Activated CD8-positive, alpha-beta memory T cell treated with anti-CD3 and anti-CD28 coated beads for 1 hour (primary cell): ENCODE results near the gene DMXL2.
"Not testable (repeated sequence)": the region's sequence is repeated elsewhere in the genome, so short reads cannot be mapped to it uniquely, and the experiment has no call there.

Experiments
- DNase-seq, 2 donors: peaks; one replicate each; pipeline ENCODE4 v3.0.0-alpha.2; 2020; ENCODE audit warnings: low read depth in 1 of 2; ENCODE audit errors: extremely low read depth in 1 of 2

DMXL2 gene

GRCh38 chr15:51424780-51425179 lies 197.8 kb downstream of the DMXL2 start:
- no peak for DNase-seq

- not testable (repeated sequence) for DNase-seq
Observed at GRCh38 chr15:51423040-51423439, 199.5 kb downstream of the DMXL2 start.

GRCh38 chr15:51416129-51416528 lies 206.4 kb downstream of the DMXL2 start:
- DNase-seq, result no peak

- no peak for DNase-seq
Observed at GRCh38 chr15:51414256-51414860, 208.2 kb downstream of the DMXL2 start.

DNA sequence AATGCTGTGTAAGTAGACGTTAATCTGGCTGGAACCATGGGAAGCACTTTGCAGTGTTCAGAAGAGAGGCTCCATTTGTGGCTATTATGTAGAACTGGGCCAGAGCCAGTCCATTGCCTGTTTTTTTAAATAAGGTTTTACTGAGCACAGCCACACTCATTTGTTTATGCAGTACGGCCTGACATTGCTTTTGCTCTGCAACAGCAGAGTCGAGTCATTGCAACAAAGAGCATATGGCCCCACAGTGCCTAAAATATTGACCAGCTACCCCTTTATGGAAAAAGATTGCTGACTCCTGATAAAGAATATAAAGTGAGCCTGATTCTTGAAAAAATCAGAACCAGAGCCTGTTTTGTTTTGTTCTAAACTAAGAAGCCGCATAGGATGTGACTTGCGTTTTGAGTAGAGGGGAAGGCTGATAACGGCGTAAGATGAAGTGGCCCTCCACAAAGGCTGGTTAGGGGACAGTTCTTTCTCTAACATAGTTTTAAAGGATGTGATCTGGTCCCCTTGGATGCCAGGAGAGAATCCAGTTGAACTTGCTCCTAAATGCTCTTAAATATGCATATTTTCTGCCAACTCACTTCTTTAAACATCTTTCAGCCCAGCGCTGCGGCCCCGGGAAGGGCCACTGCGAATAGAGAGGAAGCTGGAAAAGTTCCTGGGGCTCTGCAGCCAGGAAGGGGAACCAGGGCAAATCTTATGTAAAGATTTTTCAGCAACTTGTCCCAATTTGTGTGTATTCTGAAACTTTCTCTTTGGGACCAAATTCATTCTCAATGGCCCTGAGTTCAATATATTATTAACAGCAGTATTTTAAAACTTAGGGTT lies 216.7 kb downstream of the DMXL2 start:
- no peak for DNase-seq

DNA sequence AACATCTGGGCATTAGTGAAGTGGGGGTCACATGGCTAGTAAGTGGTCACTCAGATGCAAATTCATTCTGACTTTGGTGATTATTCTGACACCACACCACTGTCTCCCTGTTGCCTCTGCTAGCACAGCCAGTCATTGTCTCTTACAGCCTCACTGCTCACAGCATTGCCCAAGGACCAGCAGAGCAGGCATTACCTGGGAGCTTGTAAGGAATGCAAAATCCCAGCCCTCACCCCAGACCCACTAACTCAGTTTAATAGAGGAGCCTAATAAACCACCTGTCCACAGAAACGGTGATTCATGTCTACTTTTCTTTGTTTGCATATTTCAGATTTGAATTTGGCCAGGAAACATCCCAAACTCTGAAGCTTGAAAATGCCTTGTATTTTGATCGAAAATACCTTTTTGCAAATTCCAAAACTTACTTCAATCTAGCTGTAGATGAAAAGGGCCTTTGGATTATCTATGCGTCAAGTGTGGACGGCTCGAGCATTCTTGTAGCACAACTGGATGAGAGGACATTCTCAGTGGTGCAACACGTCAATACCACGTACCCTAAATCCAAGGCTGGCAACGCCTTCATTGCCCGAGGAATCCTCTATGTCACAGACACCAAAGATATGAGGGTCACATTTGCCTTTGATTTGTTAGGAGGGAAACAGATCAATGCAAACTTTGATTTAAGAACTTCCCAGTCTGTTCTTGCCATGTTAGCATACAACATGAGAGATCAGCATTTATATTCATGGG lies 218.4 kb downstream of the DMXL2 start:
- no peak for DNase-seq

GRCh38 chr15:51403072-51403878 lies 219.3 kb downstream of the DMXL2 start:
- no peak for DNase-seq

GRCh38 chr15:51401872-51402517 lies 220.6 kb downstream of the DMXL2 start:
- no peak for DNase-seq

- DNase-seq, result no peak
Observed at GRCh38 chr15:51401051-51401780, 221.4 kb downstream of the DMXL2 start.

DNA sequence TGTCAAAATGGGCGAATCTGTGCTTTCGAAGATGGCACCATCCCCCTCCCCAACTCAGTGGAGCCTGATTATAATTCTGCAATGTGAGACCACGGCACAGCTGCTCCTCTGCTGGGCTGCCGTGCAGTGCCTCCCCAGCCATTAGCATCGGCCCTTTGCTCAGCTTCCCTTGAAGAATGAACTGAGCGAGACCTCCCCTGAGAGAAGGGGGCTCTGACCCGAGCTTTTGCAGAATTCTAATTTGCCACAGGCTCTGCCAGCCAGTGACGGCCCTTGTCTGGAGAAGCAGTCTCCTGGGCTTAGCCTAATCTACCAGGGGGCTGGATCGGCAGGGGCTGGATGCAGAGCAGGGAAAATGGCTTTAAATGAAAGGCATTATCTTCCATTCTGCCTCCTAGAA lies 223.9 kb downstream of the DMXL2 start:
- no peak for DNase-seq
